ENCODE results near the gene CDH15.

CDH15 gene

DNA sequence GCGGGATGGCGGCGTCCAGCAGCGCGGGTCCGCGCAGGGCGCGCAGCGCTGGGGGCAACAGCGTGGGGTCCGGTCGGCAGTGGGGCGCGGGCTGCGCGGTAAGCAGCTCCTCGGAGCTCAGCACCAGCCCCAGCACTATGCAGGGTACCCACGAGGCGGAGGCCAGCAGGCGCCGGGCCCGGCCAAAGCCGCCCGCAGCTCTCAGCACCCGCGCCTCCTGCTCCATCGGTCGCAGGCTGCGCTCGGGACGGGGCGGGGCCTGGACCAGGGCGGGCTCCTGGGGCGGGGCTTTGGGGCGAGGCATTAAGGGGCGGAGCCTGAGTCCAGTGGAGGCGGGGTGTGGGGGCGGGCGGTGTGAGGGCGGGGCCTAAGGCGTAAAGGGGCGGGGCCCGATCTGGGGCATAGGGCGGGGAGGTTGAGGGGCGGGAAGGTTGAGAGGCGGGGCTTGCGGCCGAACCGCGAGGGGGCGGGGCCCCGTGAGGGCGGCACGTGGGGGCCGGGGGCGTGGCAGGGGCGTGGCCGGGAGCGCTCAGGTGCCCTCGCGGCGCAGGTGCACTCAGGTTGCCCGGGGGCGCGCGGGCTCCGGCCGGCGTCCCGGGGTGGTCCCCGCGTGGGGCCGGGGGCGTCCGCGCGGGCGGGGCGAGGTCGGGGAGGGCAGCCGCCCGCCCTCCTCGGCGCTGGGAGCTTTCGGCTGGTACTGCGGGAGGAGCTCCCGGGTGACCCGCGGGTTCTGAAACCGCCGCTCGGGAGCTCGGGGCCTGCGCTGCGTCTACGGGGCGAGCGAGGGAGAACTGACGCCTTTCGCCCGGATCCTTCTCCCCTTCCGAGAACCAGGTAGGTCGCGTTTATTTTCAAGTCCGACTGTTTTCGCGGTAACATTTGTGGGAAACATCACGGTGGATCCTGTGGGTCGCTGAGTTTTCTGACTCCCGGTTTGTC, 30.2 kb downstream of the CDH15 start:
- DNase-seq (ENCODE audit: low read depth, low spot score) = peak; percentile 64
- TF ChIP-seq YY1 (IDR thresholded peaks at IDR 0.05; ENCODE audit: insufficient read depth, insufficient read length) (no peak), SUZ12 (IDR thresholded peaks at IDR 0.05; ENCODE audit: extremely low read depth, insufficient read depth, insufficient read length) (no peak), ZNF274 (IDR thresholded peaks at IDR 0.05; ENCODE audit: low read depth, low read length) (no peak)
- peaks cover 18% of the 10 kb centered on the region for H3K4me1 ChIP-seq (ENCODE audit: insufficient read depth, insufficient read length)
- H3K4me3 ChIP-seq (ENCODE audit: insufficient read length, low read depth) = peak overlapping the region; percentile 75
- peak overlapping the region; percentile 85 for H3K9ac ChIP-seq (ENCODE audit: insufficient read length, low read depth)
- no peaks in the 10 kb centered on the region for H3K36me3 ChIP-seq (ENCODE audit: insufficient read depth, insufficient read length, low read length)
- no peaks in the 10 kb centered on the region; the same call in 1 of the 2 replicates for H3K9me3 ChIP-seq (ENCODE audit: insufficient read depth, low read length)
- peaks cover 50% of the 10 kb centered on the region for H3K27me3 ChIP-seq (ENCODE audit: insufficient read depth, insufficient read length)

DNA sequence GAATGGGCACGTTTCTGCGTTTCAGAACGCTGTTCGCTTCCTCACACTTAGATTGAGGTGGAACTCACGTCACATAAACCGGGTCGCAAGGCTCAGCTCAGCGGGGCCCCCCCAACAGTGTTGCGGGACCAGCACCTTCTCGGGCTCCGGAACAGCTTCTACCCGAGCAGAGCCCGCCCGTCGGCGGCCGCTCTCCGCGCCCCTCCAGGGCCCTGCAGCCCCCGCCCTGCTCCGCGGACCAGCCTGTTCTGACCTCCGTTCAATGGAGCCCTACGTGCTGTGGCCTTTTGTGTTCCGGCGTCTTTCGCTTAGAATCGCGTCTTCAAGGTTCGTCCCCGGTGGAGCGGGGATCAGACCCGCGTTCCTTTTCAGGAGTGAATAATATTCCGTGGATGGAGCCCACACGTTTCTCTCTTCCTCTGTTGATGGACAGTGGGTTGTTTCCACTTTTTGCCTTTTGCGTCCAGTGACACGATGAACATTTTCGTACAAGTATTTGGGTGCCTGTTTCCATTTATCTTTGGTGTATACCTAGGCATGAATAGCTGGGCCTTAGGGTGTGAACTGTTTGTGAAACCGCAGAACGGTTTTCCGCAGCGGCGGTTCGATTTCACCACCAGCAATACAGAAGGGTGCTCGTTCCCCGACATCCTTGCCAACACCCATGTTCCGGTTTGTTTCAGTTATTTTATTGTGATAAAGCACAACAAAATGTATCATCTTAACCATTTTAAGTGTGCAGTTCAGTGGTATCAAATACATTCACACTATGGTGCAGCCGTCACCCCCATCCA, 31.1 kb downstream of the CDH15 start:
- Histone ChIP-seq H3K36me3 (ENCODE audit: insufficient read depth, insufficient read length, low read length) (no peaks in the 10 kb centered on the region), H3K27me3 (ENCODE audit: insufficient read depth, insufficient read length) (peaks cover 50% of the 10 kb centered on the region), H3K4me1 (ENCODE audit: insufficient read depth, insufficient read length) (peaks cover 13% of the 10 kb centered on the region), H3K9ac (ENCODE audit: insufficient read length, low read depth) (no peak overlapping the region), H3K9me3 (ENCODE audit: insufficient read depth, low read length) (no peaks in the 10 kb centered on the region; the same call in 1 of the 2 replicates), H3K4me3 (ENCODE audit: insufficient read length, low read depth) (no peak overlapping the region)
- DNase-seq (ENCODE audit: low read depth, low spot score) = no peak
- TF ChIP-seq YY1 (IDR thresholded peaks at IDR 0.05; ENCODE audit: insufficient read depth, insufficient read length) (no peak), SUZ12 (IDR thresholded peaks at IDR 0.05; ENCODE audit: extremely low read depth, insufficient read depth, insufficient read length) (peak; percentile 65), ZNF274 (IDR thresholded peaks at IDR 0.05; ENCODE audit: low read depth, low read length) (no peak)

DNA sequence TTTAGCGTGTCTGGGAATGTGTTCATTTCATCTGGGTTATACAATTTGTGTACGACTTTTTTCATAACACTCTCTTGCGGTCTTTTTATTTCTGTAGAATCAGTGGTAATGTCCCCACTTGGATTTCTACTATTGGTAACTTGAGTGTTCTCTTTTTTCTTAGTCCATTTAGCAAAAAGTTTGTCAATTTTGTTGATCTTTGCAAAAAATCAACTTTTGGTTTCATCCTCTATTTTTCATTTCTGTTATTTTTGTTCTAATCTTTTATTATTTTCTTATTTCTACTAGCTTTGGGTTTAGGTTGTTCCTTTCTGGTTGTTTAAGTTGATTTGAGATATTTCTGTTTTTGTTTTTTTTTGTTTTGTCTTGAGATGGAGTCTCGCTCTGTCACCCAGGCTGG, 36.4 kb downstream of the CDH15 start:
- no peaks in the 10 kb centered on the region for H3K4me1 ChIP-seq (ENCODE audit: insufficient read depth, insufficient read length)

DNA sequence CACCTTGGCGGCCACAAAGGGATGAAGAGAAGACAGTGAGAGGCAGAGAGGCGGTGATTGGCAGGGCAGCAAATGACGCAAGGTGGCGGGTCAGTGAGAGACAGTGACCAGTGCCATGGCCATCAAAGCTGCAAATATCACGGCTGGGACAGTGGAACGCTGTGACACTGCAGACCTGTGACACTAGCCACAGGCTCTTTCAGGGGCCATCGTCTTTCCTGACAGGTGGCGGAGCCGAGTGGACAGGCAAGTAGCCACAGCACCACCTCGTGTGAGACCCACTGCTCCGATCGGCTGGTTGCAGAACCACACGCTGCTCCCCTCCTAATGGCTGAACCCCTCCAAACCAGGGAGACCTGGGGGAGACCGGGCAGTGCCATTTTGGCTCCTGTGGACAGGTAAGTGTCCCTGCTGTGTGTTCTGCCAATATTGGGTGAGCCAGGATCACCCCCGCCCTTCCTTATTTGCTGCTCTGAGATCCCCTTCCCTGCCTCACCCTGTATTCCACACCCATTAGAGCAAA, 38.0 kb downstream of the CDH15 start:
- TF ChIP-seq ZNF274 (IDR thresholded peaks at IDR 0.05; ENCODE audit: low read depth, low read length) (no peak), SUZ12 (IDR thresholded peaks at IDR 0.05; ENCODE audit: extremely low read depth, insufficient read depth, insufficient read length) (no peak), YY1 (IDR thresholded peaks at IDR 0.05; ENCODE audit: insufficient read depth, insufficient read length) (no peak)
- H3K4me1 ChIP-seq (ENCODE audit: insufficient read depth, insufficient read length) = no peaks in the 10 kb centered on the region
- H3K27me3 ChIP-seq (ENCODE audit: insufficient read depth, insufficient read length) = peaks cover 2% of the 10 kb centered on the region
- H3K9ac ChIP-seq (ENCODE audit: insufficient read length, low read depth) = no peak overlapping the region
- no peak for DNase-seq (ENCODE audit: low read depth, low spot score)
- H3K36me3 ChIP-seq (ENCODE audit: insufficient read depth, insufficient read length, low read length) = no peaks in the 10 kb centered on the region
- no peak overlapping the region for H3K4me3 ChIP-seq (ENCODE audit: insufficient read length, low read depth)
- no peaks in the 10 kb centered on the region for H3K9me3 ChIP-seq (ENCODE audit: insufficient read depth, low read length)

More for the DNA sequence above, 36.4 kb downstream of the CDH15 start:
- no peak for DNase-seq (ENCODE audit: low read depth, low spot score)
- Histone ChIP-seq H3K36me3 (ENCODE audit: insufficient read depth, insufficient read length, low read length) (no peaks in the 10 kb centered on the region), H3K9ac (ENCODE audit: insufficient read length, low read depth) (no peak overlapping the region), H3K4me3 (ENCODE audit: insufficient read length, low read depth) (no peak overlapping the region), H3K9me3 (ENCODE audit: insufficient read depth, low read length) (no peaks in the 10 kb centered on the region; the same call in 1 of the 2 replicates), H3K27me3 (ENCODE audit: insufficient read depth, insufficient read length) (peaks cover 18% of the 10 kb centered on the region)
- TF ChIP-seq YY1 (IDR thresholded peaks at IDR 0.05; ENCODE audit: insufficient read depth, insufficient read length) (no peak), ZNF274 (IDR thresholded peaks at IDR 0.05; ENCODE audit: low read depth, low read length) (no peak), SUZ12 (IDR thresholded peaks at IDR 0.05; ENCODE audit: extremely low read depth, insufficient read depth, insufficient read length) (no peak)

DNA sequence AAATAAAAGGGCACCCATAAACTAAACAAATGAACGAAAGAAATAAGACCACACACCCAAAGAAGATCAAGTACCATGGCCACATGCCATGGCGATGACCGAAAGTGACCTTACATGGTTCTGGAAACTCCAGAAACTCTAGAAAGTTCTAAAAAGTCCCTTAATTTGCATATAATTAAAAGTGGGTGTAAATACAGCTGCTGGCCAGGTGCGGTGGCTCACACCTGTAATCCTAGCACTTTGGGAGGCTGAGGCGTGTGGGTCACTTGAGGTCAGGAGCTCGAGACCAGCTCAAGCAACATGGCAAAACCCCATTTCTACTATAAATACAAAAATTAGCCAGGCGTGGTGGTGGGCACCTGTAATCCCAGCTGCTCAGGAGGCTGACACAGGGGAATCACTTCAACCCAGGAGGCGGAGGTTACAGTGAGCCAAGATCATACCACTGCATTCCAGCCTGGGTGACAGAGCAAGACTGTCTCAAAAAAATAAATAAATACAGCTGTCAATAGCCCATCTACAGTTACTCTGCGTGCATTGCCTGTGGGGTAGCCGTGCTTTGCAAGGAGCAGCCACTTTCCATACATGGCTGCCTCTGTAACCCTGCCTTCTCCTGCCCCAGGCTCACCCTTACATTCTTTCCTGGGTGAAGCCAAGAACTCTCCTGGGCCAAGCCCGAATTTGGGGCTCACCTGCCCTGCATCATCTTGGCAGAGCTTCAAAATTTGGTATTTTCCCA, 38.8 kb downstream of the CDH15 start:
- no peak for DNase-seq (ENCODE audit: low read depth, low spot score)
- Histone ChIP-seq H3K9ac (ENCODE audit: insufficient read length, low read depth) (no peak overlapping the region), H3K4me3 (ENCODE audit: insufficient read length, low read depth) (no peak overlapping the region), H3K9me3 (ENCODE audit: insufficient read depth, low read length) (no peaks in the 10 kb centered on the region), H3K36me3 (ENCODE audit: insufficient read depth, insufficient read length, low read length) (no peaks in the 10 kb centered on the region), H3K27me3 (ENCODE audit: insufficient read depth, insufficient read length) (no peaks in the 10 kb centered on the region), H3K4me1 (ENCODE audit: insufficient read depth, insufficient read length) (no peaks in the 10 kb centered on the region)
- TF ChIP-seq YY1 (IDR thresholded peaks at IDR 0.05; ENCODE audit: insufficient read depth, insufficient read length) = no peak
- no peak for TF ChIP-seq SUZ12 (IDR thresholded peaks at IDR 0.05; ENCODE audit: extremely low read depth, insufficient read depth, insufficient read length)
- TF ChIP-seq ZNF274 (IDR thresholded peaks at IDR 0.05; ENCODE audit: low read depth, low read length) = no peak

DNA sequence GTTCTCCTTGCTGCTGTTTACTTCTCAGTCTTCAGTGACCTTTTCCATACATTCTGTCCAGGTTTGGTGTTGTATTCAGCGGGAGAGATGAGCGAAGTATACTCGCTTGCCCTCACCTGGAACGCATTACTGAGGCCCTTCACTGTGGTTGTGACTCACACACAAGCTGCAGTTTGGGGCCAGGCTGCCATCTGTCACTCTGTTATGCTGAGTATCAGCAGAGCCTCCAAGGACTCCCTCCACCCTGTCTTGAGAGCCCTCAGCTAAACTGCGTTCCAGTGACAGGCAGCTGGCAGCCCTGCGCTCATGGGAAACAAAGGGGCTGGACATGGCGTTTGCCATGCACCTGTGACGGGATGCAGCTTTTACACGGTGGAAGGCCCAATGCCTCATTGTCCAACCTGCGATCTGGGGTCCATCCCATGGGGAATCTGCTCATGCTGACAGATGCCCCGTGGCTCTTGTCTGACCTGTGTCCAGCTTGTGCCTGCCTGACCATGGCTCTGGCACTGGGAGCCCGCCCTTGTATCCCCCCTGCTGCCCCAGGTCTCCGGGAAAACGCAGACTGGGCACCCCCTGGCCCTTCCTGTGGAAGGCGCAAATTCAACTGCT, 39.5 kb downstream of the CDH15 start:
- no peak for DNase-seq (ENCODE audit: low read depth, low spot score)
- Histone ChIP-seq H3K9ac (ENCODE audit: insufficient read length, low read depth) (no peak overlapping the region), H3K4me1 (ENCODE audit: insufficient read depth, insufficient read length) (no peaks in the 10 kb centered on the region), H3K27me3 (ENCODE audit: insufficient read depth, insufficient read length) (no peaks in the 10 kb centered on the region), H3K4me3 (ENCODE audit: insufficient read length, low read depth) (no peak overlapping the region), H3K36me3 (ENCODE audit: insufficient read depth, insufficient read length, low read length) (no peaks in the 10 kb centered on the region), H3K9me3 (ENCODE audit: insufficient read depth, low read length) (no peaks in the 10 kb centered on the region)
- TF ChIP-seq SUZ12 (IDR thresholded peaks at IDR 0.05; ENCODE audit: extremely low read depth, insufficient read depth, insufficient read length) (no peak), ZNF274 (IDR thresholded peaks at IDR 0.05; ENCODE audit: low read depth, low read length) (no peak), YY1 (IDR thresholded peaks at IDR 0.05; ENCODE audit: insufficient read depth, insufficient read length) (no peak)

Data from NT2/D1 (cell line).